Breast epithelium (tissue), 4 donors: ENCODE results near the gene DPH6. TPM values are rescaled to one million over a fixed set of nuclear protein-coding genes. Genes with fewer than 3 reads are reported as not detected.

Experiments
- DNase-seq, 2 donors: peaks; one replicate each; pipeline ENCODE4 v3.0.0-alpha.2; 2019; ENCODE audit warnings: low spot score in 2 of 2
- H3K27ac ChIP-seq, 2 donors: fragments of 200-600 bp; sonication (generic) in 1 of 2; one replicate each; pipeline ENCODE4 v1.5.1; 2016 to 2019; ENCODE audit warnings: mild to moderate bottlenecking in 1 of 2
- H3K27me3 ChIP-seq, 2 donors: fragments of 200-600 bp; sonication (generic) in 1 of 2; one replicate each; pipeline versions ENCODE4 v1.5.1 to v1.6.0; 2017 to 2019; ENCODE audit warnings: control low read depth in 1 of 2, mild to moderate bottlenecking in 1 of 2
- H3K36me3 ChIP-seq: fragments of 200-600 bp; one replicate; pipeline ENCODE4 v1.5.1; 2019
- H3K4me1 ChIP-seq, 2 donors: fragments of 200-600 bp; sonication (generic); one replicate each; pipeline ENCODE4 v1.5.1; 2016 to 2019; ENCODE audit warnings: control low read depth in 1 of 2
- H3K4me3 ChIP-seq, 3 donors: fragments of 200-600 bp; sonication (generic); 1 replicate in 2 of 3; 2 replicates in 1 of 3; pipeline ENCODE4 v1.5.1; 2016 to 2019; ENCODE audit warnings: mild to moderate bottlenecking in 3 of 3, moderate library complexity in 2 of 3
- H3K9me3 ChIP-seq, 2 donors: fragments of 200-600 bp; sonication (generic) in 1 of 2; one replicate each; pipeline ENCODE4 v1.5.1; 2016 to 2019; ENCODE audit warnings: control low read depth in 1 of 2
- POLR2A ChIP-seq: fragments of 450-650 bp; IDR thresholded peaks from one replicate; pipeline ENCODE4 v1.6.1; 2016; ENCODE audit warnings: antibody characterized with exemption, mild to moderate bottlenecking, moderate library complexity
- POLR2AphosphoS5 ChIP-seq, 3 donors: sonication (generic); formaldehyde crosslinking; IDR thresholded peaks; one replicate each; pipeline ENCODE4 v1.6.1; 2017; ENCODE audit warnings: antibody characterized with exemption in 3 of 3
- intact Hi-C: fragments of 100-400 bp; cut with DNase I; formaldehyde crosslinking; loops from one replicate; pipeline ENCODE4 v1.15.1; 2023; ENCODE audit warnings: low total_unique reads
- total RNA-seq, 3 donors: library from RNA; depleted of rRNA; stranded (reverse); fragments of >200 nt; gene quantifications; one replicate each; pipeline ENCODE4 v1.1.0, GENCODE V29; 2016
- TF ChIP-seq, protein P1 (sequence below), 3 donors: fragments of 450-650 bp; IDR thresholded peaks; one replicate each; pipeline ENCODE4 v1.5.1; 2016 to 2017; ENCODE audit warnings: antibody characterized with exemption in 3 of 3, mild to moderate bottlenecking in 3 of 3, moderate library complexity in 3 of 3

Gene DPH6
- total RNA-seq, 3 donors from 2014 or later: 18.0 to 25.2 (median 20.8) TPM

DNA sequence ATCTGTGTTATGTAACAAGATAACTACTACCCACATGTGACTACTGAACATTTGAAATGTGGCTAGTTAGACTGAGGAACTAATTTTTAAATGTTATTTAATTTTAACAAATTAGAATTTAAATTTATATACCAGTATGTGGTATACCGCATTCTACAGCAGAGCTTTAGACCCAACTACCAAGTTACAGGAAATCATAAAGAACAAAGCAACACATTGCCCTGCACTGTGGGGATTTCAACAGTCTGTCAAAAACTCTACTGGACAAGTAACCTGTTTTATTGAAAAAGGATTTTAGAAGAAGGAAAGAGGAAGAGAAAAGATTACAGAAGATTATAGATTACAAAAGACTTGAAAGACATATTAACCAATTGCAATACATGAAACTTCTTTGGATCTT is 64.9 kb downstream of the DPH6 start:
- H3K27me3 ChIP-seq: no peaks in the 10 kb centered on the region
- peaks cover 0 to 3% of the 10 kb centered on the region in 2 donors for H3K9me3 ChIP-seq
- DNase-seq: no peak
- H3K4me3 ChIP-seq: no peak overlapping the region
- no peaks in the 10 kb centered on the region for H3K36me3 ChIP-seq
- intact Hi-C loops: no loop called here
- no peaks in the 10 kb centered on the region for H3K4me1 ChIP-seq
- TF ChIP-seq, protein P1, sequence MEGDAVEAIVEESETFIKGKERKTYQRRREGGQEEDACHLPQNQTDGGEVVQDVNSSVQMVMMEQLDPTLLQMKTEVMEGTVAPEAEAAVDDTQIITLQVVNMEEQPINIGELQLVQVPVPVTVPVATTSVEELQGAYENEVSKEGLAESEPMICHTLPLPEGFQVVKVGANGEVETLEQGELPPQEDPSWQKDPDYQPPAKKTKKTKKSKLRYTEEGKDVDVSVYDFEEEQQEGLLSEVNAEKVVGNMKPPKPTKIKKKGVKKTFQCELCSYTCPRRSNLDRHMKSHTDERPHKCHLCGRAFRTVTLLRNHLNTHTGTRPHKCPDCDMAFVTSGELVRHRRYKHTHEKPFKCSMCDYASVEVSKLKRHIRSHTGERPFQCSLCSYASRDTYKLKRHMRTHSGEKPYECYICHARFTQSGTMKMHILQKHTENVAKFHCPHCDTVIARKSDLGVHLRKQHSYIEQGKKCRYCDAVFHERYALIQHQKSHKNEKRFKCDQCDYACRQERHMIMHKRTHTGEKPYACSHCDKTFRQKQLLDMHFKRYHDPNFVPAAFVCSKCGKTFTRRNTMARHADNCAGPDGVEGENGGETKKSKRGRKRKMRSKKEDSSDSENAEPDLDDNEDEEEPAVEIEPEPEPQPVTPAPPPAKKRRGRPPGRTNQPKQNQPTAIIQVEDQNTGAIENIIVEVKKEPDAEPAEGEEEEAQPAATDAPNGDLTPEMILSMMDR (IDR thresholded peaks at IDR 0.05): no peak
- TF ChIP-seq POLR2A: no peak
- no peak for TF ChIP-seq POLR2AphosphoS5 (IDR thresholded peaks at IDR 0.05)
- no peak overlapping the region for H3K27ac ChIP-seq

- Histone ChIP-seq H3K27me3 (no peaks in the 10 kb centered on the region), H3K4me1 (no peaks in the 10 kb centered on the region), H3K9me3 (no peaks in the 10 kb centered on the region), H3K36me3 (no peaks in the 10 kb centered on the region), H3K4me3 (no peak overlapping the region), H3K27ac (no peak overlapping the region)
- DNase-seq: no peak
- intact Hi-C loops: no loop called here
- TF ChIP-seq POLR2A (no peak), POLR2AphosphoS5 (IDR thresholded peaks at IDR 0.05) (no peak)
- TF ChIP-seq, protein P1 (IDR thresholded peaks at IDR 0.05): no peak
Measured at GRCh38 chr15:35479423-35479822, 66.5 kb downstream of the DPH6 start.

GRCh38 chr15:35477312-35478262 is 68.4 kb downstream of the DPH6 start:
- TF ChIP-seq, protein P1 (IDR thresholded peaks at IDR 0.05): no peak
- TF ChIP-seq POLR2A: no peak
- TF ChIP-seq POLR2AphosphoS5 (IDR thresholded peaks at IDR 0.05): no peak
- Histone ChIP-seq H3K36me3 (no peaks in the 10 kb centered on the region), H3K4me3 (no peak overlapping the region), H3K27me3 (no peaks in the 10 kb centered on the region), H3K9me3 (no peaks in the 10 kb centered on the region), H3K27ac (no peak overlapping the region), H3K4me1 (no peaks in the 10 kb centered on the region)
- intact Hi-C loops: no loop called here
- no peak for DNase-seq

GRCh38 chr15:35471024-35471423 is 74.9 kb downstream of the DPH6 start:
- no peak overlapping the region for H3K4me3 ChIP-seq
- H3K9me3 ChIP-seq: no peaks in the 10 kb centered on the region
- H3K36me3 ChIP-seq: no peaks in the 10 kb centered on the region
- DNase-seq: no peak
- H3K27me3 ChIP-seq: no peaks in the 10 kb centered on the region
- intact Hi-C loops: no loop called here
- H3K27ac ChIP-seq: no peak overlapping the region
- H3K4me1 ChIP-seq: no peaks in the 10 kb centered on the region
- TF ChIP-seq, protein P1 (IDR thresholded peaks at IDR 0.05): no peak
- TF ChIP-seq POLR2A (no peak), POLR2AphosphoS5 (IDR thresholded peaks at IDR 0.05) (no peak)

DNA sequence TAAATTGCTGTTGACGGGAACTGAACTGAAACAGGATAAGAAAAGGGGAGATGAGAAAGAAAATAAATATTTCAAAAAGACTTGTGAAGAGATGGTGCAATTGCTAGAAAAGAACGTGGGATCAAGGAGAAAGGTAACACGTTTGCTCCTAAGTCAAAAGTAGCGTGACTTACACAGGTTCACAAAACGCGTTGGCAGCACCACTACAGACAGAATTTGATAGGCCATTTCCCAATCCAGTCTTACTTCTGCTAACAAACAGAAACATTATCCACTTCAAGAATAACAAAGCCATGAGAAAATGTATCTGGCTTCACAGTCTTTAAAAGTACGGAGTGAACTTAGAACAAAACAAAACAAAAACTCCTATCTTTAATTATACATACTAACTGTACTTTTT is 75.5 kb downstream of the DPH6 start:
- Histone ChIP-seq H3K9me3 (no peaks in the 10 kb centered on the region), H3K36me3 (no peaks in the 10 kb centered on the region), H3K27me3 (no peaks in the 10 kb centered on the region), H3K27ac (no peak overlapping the region), H3K4me3 (no peak overlapping the region), H3K4me1 (no peaks in the 10 kb centered on the region)
- TF ChIP-seq POLR2AphosphoS5 (IDR thresholded peaks at IDR 0.05) (no peak), POLR2A (no peak)
- TF ChIP-seq, protein P1 (IDR thresholded peaks at IDR 0.05): no peak
- intact Hi-C loops: no loop called here
- no peak for DNase-seq
